Superior temporal gyrus (tissue), 1 donor: ENCODE measurements around the gene SDCCAG8.

Experiments
- DNase-seq: peaks from one replicate; pipeline ENCODE4 v3.0.0-alpha.2; 2016; ENCODE audit errors: extremely low spot score

Gene SDCCAG8

GRCh38 chr1:243455760-243456651 is 200.2 kb downstream of the SDCCAG8 start:
- no peak for DNase-seq

- DNase-seq: no peak
Observed at GRCh38 chr1:243457363-243457982, 201.6 kb downstream of the SDCCAG8 start.

DNA sequence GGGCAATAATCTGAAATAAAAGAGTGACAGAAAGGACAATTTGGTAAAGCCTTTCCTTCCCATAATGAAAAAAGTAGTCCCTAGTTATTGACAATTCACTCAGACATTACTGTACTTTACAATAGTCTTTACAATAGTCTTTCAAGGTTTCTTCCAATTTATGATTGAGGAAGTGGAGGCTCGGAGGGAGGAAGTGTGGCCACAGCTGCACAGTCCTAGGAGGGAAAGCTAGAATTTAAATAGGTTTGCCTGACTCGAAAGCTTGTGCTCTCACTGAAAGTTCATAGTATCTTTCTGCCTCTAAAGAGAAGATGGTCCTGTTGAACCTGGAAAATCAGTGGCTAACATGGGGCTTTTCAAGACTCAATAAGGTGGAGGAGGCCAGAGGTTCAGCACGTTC is 203.2 kb downstream of the SDCCAG8 start:
- DNase-seq: no peak

DNA sequence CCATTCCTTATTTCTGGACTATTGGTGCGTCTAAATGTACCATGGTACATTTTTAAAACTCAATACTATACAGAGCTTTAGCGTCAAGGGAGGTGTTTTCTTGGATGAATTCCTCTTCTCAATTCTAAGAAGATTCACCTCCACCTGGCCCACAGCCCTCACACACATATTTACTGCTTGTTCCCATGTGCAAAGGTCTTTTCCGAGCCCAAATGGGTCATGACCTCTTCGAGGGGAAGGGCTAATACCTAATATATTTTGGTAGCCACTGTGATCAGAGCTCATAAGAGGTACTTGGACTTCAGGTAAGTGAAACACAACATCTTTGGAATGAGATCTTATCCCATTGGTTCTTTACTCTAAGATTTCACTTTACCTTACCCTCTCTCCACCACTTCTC is 205.9 kb downstream of the SDCCAG8 start:
- no peak for DNase-seq

GRCh38 chr1:243462929-243463697 is 207.3 kb downstream of the SDCCAG8 start:
- no peak for DNase-seq

- DNase-seq: no peak
Observed at GRCh38 chr1:243465081-243465480, 209.2 kb downstream of the SDCCAG8 start.

DNA sequence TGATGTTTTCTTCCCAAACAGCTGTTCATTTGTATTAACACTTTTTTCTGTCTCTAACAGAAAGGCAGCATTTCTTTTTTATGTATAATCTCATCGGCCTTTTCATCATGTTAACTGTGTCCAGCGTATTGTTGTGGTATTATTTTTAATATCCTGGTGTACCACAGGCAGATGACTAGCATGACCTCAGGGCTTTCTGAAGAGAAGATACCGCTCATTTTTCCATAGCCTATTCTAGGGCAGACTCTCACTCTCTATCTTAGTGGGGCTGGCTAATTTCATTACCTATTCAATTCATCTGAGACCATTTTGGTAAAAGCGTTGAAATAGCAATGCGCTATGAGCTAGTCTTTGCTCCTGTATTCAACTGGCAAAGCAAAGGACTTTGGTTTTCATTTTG is 209.9 kb downstream of the SDCCAG8 start:
- no peak for DNase-seq

- DNase-seq: no peak
Observed at GRCh38 chr1:243469497-243469896, 213.7 kb downstream of the SDCCAG8 start.

DNA sequence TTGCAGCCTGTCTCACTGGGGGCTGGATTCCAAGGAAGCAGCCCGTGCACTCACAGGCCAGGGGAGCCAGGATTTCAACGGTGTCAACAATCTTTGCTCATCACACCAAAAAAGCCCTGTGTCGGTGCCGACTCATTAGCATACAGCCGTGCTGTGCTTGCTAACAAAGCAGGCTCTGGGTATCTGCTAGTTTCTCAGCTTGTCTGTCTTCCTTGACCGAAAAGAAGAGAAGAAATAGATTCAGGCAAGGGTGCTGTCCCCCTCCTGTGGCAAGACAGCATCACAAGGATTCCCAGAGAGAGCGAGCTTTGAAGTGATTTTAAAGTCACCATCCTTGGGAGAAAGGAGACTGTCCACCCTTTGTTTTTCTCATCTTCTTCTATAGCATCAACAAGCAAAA is 214.7 kb downstream of the SDCCAG8 start:
- DNase-seq: peak; percentile 72

DNA sequence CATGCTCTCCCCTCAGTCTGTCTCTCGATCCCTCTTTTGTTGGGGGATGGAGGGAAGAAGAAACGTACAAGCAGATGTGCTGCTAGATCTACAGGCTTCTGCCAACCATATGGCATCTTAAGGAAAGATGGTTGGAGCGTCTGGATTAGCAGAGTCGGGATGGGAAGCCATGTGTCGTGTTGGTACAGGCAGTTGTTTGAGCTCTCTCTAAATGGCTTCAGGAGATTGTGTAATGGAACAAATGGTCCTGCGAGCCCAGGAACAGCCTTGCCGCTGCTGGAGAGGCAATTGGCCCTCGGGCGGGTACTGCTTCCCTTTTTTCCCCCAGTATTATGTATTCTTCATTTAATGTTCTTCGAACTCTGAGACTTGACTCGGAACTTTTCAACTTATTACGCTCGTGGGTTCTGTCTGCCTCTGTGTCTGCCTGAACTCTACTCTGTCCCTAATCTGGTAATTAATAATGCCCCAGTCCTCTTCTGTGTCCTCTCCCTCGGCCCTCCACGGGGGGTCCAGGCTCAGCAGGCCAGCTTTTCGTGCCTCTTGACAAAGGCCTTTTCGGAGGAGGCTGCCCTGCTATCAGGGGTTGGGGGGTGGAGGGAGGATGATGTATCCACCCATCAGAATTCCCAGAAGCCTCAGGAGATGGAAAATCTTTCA is 215.3 kb downstream of the SDCCAG8 start:
- DNase-seq: peak; percentile 75

GRCh38 chr1:243471754-243472745 is 216.2 kb downstream of the SDCCAG8 start:
- no peak for DNase-seq

- DNase-seq: peak; percentile 45
Observed at GRCh38 chr1:243473227-243474135, 217.6 kb downstream of the SDCCAG8 start.

GRCh38 chr1:243474136-243474881 is 218.5 kb downstream of the SDCCAG8 start:
- no peak for DNase-seq

- no peak for DNase-seq
Observed at GRCh38 chr1:243474906-243475305, 219.1 kb downstream of the SDCCAG8 start.

DNA sequence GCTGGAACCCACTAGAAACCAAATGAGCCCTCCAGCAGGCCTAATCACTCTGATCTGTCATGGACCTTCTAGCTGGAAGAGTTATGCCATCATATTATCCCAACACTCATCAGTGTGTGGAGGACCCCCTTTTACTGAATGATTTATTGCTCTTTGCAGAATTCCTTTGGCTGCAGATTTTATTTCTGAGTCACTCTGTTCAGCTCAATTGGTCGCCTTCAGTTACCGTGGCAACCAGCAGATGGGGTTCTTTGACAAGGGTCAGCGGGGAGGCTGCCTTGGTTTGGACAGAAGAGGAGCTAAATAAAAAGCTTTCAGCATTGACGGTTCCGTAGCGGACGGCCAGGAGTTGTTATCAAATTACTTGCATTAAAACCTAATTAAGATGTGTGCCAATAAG is 220.1 kb downstream of the SDCCAG8 start:
- peak; percentile 85 for DNase-seq

- DNase-seq: no peak
Observed at GRCh38 chr1:243477731-243478290, 222.0 kb downstream of the SDCCAG8 start.

DNA sequence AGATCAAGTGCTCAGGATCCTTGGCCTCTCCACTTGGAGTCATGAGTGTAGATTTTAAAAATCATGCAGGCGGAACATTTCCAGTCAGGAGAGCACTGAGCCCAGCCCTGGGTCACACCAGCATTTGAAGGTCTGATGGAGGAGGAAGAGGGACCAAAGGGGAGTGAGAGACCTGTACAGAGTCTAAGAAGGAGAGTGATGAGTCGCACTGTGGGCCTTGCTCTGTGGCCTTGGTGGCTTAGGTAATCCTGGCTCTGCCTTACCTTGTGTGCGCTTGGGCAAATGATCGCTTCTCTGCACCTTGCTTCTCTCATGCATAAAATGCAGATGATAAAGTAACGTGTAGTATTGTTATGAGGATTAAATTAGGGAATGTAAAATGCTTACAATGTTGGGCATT is 225.3 kb downstream of the SDCCAG8 start:
- no peak for DNase-seq
